Sigmoid colon (tissue), 4 donors: ENCODE measurements around the gene MMP24.

ENCODE experiments used
- EP300 ChIP-seq, 4 donors: sonication (generic); formaldehyde crosslinking; IDR thresholded peaks; one replicate each; pipeline ENCODE4 v1.6.1; 2017; ENCODE audit warnings: antibody characterized with exemption in 4 of 4
- POLR2A ChIP-seq, 2 donors: fragments of 450-650 bp; IDR thresholded peaks; one replicate each; pipeline ENCODE4 v1.6.1; 2016; ENCODE audit warnings: antibody characterized with exemption in 2 of 2, mild to moderate bottlenecking in 2 of 2, moderate library complexity in 2 of 2
- TF ChIP-seq, protein P1 (sequence below), 4 experiments: fragments of 450-650 bp in 3 of 4; fragments of 200-600 bp in 1 of 4; IDR thresholded peaks; one replicate each; pipeline ENCODE4 v1.5.1; 2016 to 2019; ENCODE audit warnings: antibody characterized with exemption in 4 of 4, mild to moderate bottlenecking in 3 of 4, moderate library complexity in 2 of 4

DNA sequence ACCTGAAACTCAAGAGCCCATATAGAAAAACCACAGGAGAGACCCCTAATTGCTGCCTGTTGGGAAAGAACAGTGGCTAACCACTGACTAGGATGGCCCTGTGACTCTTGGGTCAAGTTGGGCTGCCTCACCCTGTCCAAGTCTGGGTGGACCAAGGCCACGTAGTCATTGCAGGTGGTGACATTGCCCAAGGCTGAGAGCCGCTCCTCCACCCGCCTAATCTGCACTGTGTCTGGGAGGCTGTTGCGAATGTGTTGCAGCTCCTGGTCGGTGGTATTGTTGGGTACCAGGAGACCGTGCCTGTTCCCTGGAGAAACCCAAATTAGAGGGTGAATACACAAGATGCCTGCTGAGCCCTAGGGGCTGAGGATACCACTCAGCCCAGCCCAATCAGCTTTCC, 54.0 kb downstream of the MMP24 start:
- no peak for TF ChIP-seq POLR2A (IDR thresholded peaks at IDR 0.05)
- TF ChIP-seq, protein P1, sequence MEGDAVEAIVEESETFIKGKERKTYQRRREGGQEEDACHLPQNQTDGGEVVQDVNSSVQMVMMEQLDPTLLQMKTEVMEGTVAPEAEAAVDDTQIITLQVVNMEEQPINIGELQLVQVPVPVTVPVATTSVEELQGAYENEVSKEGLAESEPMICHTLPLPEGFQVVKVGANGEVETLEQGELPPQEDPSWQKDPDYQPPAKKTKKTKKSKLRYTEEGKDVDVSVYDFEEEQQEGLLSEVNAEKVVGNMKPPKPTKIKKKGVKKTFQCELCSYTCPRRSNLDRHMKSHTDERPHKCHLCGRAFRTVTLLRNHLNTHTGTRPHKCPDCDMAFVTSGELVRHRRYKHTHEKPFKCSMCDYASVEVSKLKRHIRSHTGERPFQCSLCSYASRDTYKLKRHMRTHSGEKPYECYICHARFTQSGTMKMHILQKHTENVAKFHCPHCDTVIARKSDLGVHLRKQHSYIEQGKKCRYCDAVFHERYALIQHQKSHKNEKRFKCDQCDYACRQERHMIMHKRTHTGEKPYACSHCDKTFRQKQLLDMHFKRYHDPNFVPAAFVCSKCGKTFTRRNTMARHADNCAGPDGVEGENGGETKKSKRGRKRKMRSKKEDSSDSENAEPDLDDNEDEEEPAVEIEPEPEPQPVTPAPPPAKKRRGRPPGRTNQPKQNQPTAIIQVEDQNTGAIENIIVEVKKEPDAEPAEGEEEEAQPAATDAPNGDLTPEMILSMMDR (IDR thresholded peaks at IDR 0.05), result no peak
- no peak for TF ChIP-seq EP300 (IDR thresholded peaks at IDR 0.05)
